IMR-90 (cell line): ENCODE results near the gene GLG1. TPM values are rescaled to one million over a fixed set of nuclear protein-coding genes. Genes with fewer than 3 reads are reported as not detected.
"Not testable (repeated sequence)": the region's sequence is repeated elsewhere in the genome, so short reads cannot be mapped to it uniquely, and the experiment has no call there.

Experiments
- ATAC-seq: fragments of 200-7000 bp; cut with Tn5 transposase; 2 replicates; pipeline ENCODE4 v1.9.1; 2020; ENCODE audit warnings: low read depth, mild to moderate bottlenecking, moderate library complexity
- BruUV-seq: library from RNA; stranded (reverse); fragments of 400-500 nt; replicated peaks from 2 replicates; lab custom pipeline; 2021; lab: Mats Ljungman, UMichigan
- CTCF ChIA-PET: fragments of 300-600 bp; formaldehyde crosslinking; extraction: SDS; loops from one replicate; lab custom pipeline; 2021; ENCODE audit warnings: antibody characterized with exemption; lab: Yijun Ruan, JAX
- POLR2A ChIA-PET: fragments of 300-600 bp; sonication (Branson Sonifier 250); formaldehyde crosslinking; loops from one replicate; lab custom pipeline; 2022; ENCODE audit warnings: antibody characterized with exemption; ENCODE audit not compliant: unreplicated experiment; lab: Charles Lee
- DNase-seq: peaks from one replicate; pipeline ENCODE4 v3.0.0; 2013
- H2AFZ ChIP-seq: replicated peaks from 2 replicates; pipeline ENCODE3; 2013; ENCODE audit warnings: low read length, mild to moderate bottlenecking; ENCODE audit not compliant: poor library complexity
- H2AK5ac ChIP-seq: 2 replicates; pipeline ENCODE4 v1.6.1; 2013; ENCODE audit warnings: low read depth, low read length, inconsistent platforms
- H2AK9ac ChIP-seq: replicated peaks from 2 replicates; pipeline ENCODE3; 2013; ENCODE audit warnings: mild to moderate bottlenecking, low read depth, low read length, moderate library complexity; ENCODE audit not compliant: poor library complexity
- H2BK120ac ChIP-seq: 2 replicates; pipeline ENCODE4 v1.6.1; 2013; ENCODE audit warnings: low read depth, low read length, inconsistent platforms
- H2BK15ac ChIP-seq: 3 replicates; pipeline ENCODE4 v1.6.1; 2013; ENCODE audit warnings: low read depth, low read length, inconsistent platforms
- H2BK20ac ChIP-seq: 2 replicates; pipeline ENCODE4 v1.6.1; 2013; ENCODE audit warnings: low read depth, mild to moderate bottlenecking, inconsistent platforms, low read length, moderate library complexity
- H2BK5ac ChIP-seq: 2 replicates; pipeline ENCODE4 v1.6.1; 2013; ENCODE audit warnings: mild to moderate bottlenecking, low read depth, low read length, inconsistent platforms; ENCODE audit not compliant: poor library complexity, severe bottlenecking
- H3K14ac ChIP-seq: replicated peaks from 2 replicates; pipeline ENCODE4 v1.6.1; 2013; ENCODE audit warnings: low read depth, low read length, inconsistent platforms
- H3K18ac ChIP-seq: 2 replicates; pipeline ENCODE4 v1.6.1; 2013; ENCODE audit warnings: low read depth, low read length, control low read depth
- H3K23ac ChIP-seq: 2 replicates; pipeline ENCODE4 v1.6.1; 2013; ENCODE audit warnings: low read depth, low read length, inconsistent platforms
- H3K27ac ChIP-seq: 2 replicates; pipeline ENCODE4 v1.5.1; 2013; ENCODE audit warnings: mild to moderate bottlenecking, control low read depth, low read length; ENCODE audit not compliant: insufficient read depth
- H3K27me3 ChIP-seq: 2 replicates; pipeline ENCODE4 v1.6.1; 2013; ENCODE audit warnings: low read length; ENCODE audit not compliant: control insufficient read depth, insufficient read depth
- H3K36me3 ChIP-seq: 2 replicates; pipeline ENCODE4 v1.6.1; 2013; ENCODE audit warnings: low read length, mixed read lengths; ENCODE audit not compliant: control insufficient read depth, insufficient read depth
- H3K4ac ChIP-seq: 2 replicates; pipeline ENCODE4 v1.6.1; 2013; ENCODE audit warnings: low read depth, low read length, inconsistent platforms
- H3K4me1 ChIP-seq: 2 replicates; pipeline ENCODE4 v1.6.1; 2013; ENCODE audit warnings: low read length, mixed read lengths; ENCODE audit not compliant: control insufficient read depth, insufficient read depth
- H3K4me2 ChIP-seq: 2 replicates; pipeline ENCODE4 v1.6.1; 2013; ENCODE audit warnings: low read depth, mild to moderate bottlenecking, control low read depth, low read length, moderate library complexity
- H3K4me3 ChIP-seq: 2 replicates; pipeline ENCODE4 v1.5.1; 2013; ENCODE audit warnings: low read depth, mild to moderate bottlenecking, control low read depth, low read length, moderate library complexity; ENCODE audit not compliant: insufficient read depth
- H3K56ac ChIP-seq: 2 replicates; pipeline ENCODE4 v1.6.1; 2013; ENCODE audit warnings: low read length, inconsistent platforms; ENCODE audit not compliant: insufficient read depth; ENCODE audit errors: extremely low read depth
- H3K79me1 ChIP-seq, 2 experiments: 2 replicates each; pipeline ENCODE4 v1.6.1; 2013; ENCODE audit warnings: low read length in 2 of 2, inconsistent platforms in 1 of 2, low read depth in 1 of 2
- H3K9ac ChIP-seq: 2 replicates; pipeline ENCODE4 v1.6.1; 2013; ENCODE audit warnings: low read depth, low read length, control low read depth
- H3K9me1 ChIP-seq: 2 replicates; pipeline ENCODE4 v1.6.1; 2013; ENCODE audit warnings: low read length, inconsistent platforms; ENCODE audit not compliant: insufficient read depth
- H3K9me3 ChIP-seq: 2 replicates; pipeline ENCODE4 v1.6.1; 2013; ENCODE audit warnings: low read length; ENCODE audit not compliant: control insufficient read depth, insufficient read depth
- H4K20me1 ChIP-seq: 2 replicates; pipeline ENCODE4 v1.6.1; 2013; ENCODE audit warnings: low read length, inconsistent platforms; ENCODE audit not compliant: insufficient read depth
- H4K5ac ChIP-seq: 2 replicates; pipeline ENCODE4 v1.6.1; 2013; ENCODE audit warnings: mild to moderate bottlenecking, low read depth, low read length, control low read depth
- H4K8ac ChIP-seq, 2 experiments: 2 replicates each; pipeline ENCODE4 v1.6.1; 2013; ENCODE audit warnings: low read depth in 2 of 2, low read length in 2 of 2, control low read depth in 1 of 2, inconsistent platforms in 1 of 2
- H4K91ac ChIP-seq: 2 replicates; pipeline ENCODE4 v1.6.1; 2013; ENCODE audit warnings: low read depth, low read length, inconsistent platforms; ENCODE audit not compliant: insufficient read depth
- WGBS, 2 experiments: methylation state at CpG; one replicate each; pipeline versions ENCODE4 v1.1.5 to v1.1.7; 2013; ENCODE audit warnings: missing lambda C conversion rate in 2 of 2; ENCODE audit not compliant: insufficient read length in 1 of 2; ENCODE audit errors: extremely low coverage in 2 of 2; 5-methylcytosine and 5-hydroxymethylcytosine counted together
- dilution Hi-C: fragments of 300-500 bp; cut with HindIII; formaldehyde crosslinking; loops from one replicate; pipeline ENCODE4 v1.14.3; 2018; ENCODE audit warnings: low sequenced_read_pairs; ENCODE audit not compliant: unreplicated experiment
- in situ Hi-C: fragments of 300-500 bp; cut with MboI; formaldehyde crosslinking; loops from 3 replicates; pipeline ENCODE4 v1.14.3; 2019; ENCODE audit warnings: low sequenced_read_pairs, inconsistent platforms, mixed read lengths
- intact Hi-C: fragments of 100-400 bp; cut with micrococcal nuclease; formaldehyde crosslinking; loops from 2 replicates; pipeline ENCODE4 v1.10.0; 2022
- polyA plus RNA-seq, 3 experiments: library from polyadenylated mRNA; depleted of rRNA; stranded (reverse); fragments of >200 nt; gene quantifications; 2 replicates each; pipeline ENCODE4 v1.2.3, GENCODE V29; 2012; ENCODE audit warnings: low replicate concordance in 1 of 3
- total RNA-seq: library from RNA; depleted of rRNA; stranded (reverse); fragments of >200 nt; gene quantifications from 2 replicates; pipeline ENCODE4 v1.2.3, GENCODE V29; 2012

GLG1 gene
- total and polyA plus RNA-seq, 2 of the 4 experiments (the other 2 are of a cell fraction), result 91.0 to 107 TPM

GRCh38 chr16:74652883-74653282 lies 46.0 kb upstream of the GLG1 start:
- Histone ChIP-seq H3K36me3 (peaks cover 23% of the 10 kb centered on the region), H4K20me1 (peaks cover 24% of the 10 kb centered on the region), H3K79me1 (peaks cover 23 to 48% of the 10 kb centered on the region in 2 experiments)
- H2AK9ac ChIP-seq, H4K8ac ChIP-seq, H2AFZ ChIP-seq, H2BK5ac ChIP-seq, H3K18ac ChIP-seq, H3K9me3 ChIP-seq, intact Hi-C loops, H3K27ac ChIP-seq, BruUV-seq, dilution Hi-C loops, H4K91ac ChIP-seq, ATAC-seq, H2BK15ac ChIP-seq, H3K4me2 ChIP-seq, H2BK120ac ChIP-seq, H2BK20ac ChIP-seq, H3K27me3 ChIP-seq, H3K56ac ChIP-seq, H3K23ac ChIP-seq, H3K4me1 ChIP-seq, H3K14ac ChIP-seq, in situ Hi-C loops, H2AK5ac ChIP-seq, H3K4me3 ChIP-seq, H3K9ac ChIP-seq, H4K5ac ChIP-seq, H3K9me1 ChIP-seq, POLR2A ChIA-PET, H3K4ac ChIP-seq: not testable (repeated sequence)
- peak; percentile 43 for DNase-seq
- no CpG with 5 or more reads among the region's 2 CpGs for WGBS, 2 experiments
- CTCF ChIA-PET, result interaction anchor here (0.6 kb wide), 1 partner anchor 185 kb away, joined by 3 read pairs; no protein-coding TSS in a partner anchor
